GM20431 (cell line): ENCODE results near the gene PIK3C2G.
"Not testable (repeated sequence)": the region's sequence is repeated elsewhere in the genome, so short reads cannot be mapped to it uniquely, and the experiment has no call there.

Experiments used
- in situ Hi-C: fragments of 300-500 bp; cut with MseI, MboI; formaldehyde crosslinking; loops from one replicate; pipeline ENCODE4 v1.15.0; 2020; ENCODE audit warnings: low sequenced_read_pairs; ENCODE audit not compliant: unreplicated experiment

PIK3C2G gene

DNA sequence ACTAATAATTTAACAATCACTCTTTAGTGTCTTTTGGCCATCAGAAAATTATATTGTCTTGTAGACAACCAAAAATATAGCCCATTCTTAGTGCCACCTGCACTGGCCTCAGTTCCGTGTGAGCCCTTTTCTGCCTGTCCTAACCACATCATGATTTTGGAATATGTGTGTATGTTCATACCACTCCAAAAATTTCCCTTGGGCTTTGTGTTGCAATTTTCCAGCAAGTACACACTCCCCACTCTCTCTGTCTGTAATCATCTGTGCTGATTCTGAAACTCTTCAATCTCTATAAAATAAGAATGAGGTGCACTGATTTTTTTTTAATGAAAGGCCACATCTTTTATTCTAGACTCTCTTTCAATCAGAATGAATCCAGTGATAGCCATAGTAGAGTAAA lies 196.0 kb downstream of the PIK3C2G start:
- in situ Hi-C loops, result no loop called here

DNA sequence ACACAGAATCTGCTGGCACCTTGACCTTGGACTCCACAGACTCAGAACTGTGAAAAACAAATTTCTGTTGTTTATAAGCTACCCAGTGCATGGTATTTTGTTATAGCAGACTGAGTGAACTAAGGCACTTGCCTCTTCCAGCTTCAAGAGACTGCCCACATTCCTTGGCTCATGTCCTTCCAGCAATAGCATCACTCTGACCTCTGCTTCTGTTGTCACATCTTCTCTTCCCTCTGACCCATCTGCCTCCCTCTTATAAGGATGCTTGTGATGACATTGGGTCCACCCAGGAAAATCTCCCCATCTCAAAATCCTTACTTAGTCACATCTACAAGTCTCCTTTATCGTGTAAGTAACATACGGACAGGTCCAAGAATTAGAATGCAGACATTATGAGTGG lies 200.4 kb downstream of the PIK3C2G start:
- in situ Hi-C loops, result no loop called here

DNA sequence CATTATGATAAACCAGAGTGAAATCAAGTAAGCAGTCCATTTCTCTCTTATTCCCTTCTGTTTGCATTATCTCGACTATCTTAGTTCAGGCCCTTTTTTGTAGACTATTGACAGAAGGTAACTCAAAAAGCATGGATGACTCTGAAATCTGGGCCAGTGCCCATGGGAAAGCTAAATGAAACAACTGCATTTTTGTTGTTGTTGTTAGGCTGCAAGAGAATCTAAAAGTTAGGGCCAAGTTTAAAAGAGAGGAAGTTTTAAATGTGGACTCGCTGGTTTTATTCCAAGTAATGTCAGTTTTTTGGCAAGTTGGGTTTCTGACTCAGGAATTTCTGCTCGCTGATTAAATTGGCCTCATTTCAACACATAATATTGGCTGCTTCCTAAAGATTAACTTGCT lies 201.1 kb downstream of the PIK3C2G start:
- in situ Hi-C loops, result no loop called here

DNA sequence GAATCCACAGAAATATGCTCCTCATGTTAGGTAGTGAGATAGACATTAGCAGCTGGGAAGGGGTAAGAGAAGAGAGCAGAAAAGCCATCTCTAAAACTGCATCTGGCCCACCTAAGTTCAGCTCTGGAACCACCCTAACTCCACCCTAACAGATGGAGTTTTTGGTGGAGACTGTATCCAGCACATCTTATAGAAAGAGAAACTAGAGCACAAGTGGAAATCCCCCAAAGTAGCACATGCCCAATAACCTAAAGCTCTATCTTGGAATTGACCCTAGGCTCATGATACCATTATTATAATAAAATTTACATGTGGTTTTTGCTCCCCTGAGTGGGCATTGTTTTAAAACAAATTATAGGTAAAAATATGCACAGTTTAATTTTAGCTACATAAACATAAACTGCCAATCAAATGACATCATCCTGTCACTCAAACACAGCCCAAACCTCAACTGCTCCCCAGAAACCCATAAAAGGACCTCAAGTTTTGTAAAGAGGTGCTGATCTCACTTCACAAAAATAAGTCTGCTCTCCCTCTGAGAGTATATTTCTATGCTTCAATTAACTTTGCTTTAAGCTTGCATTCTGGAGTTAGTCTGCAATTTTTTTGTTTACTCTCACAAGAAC lies 206.4 kb downstream of the PIK3C2G start:
- in situ Hi-C loops, result no loop called here

DNA sequence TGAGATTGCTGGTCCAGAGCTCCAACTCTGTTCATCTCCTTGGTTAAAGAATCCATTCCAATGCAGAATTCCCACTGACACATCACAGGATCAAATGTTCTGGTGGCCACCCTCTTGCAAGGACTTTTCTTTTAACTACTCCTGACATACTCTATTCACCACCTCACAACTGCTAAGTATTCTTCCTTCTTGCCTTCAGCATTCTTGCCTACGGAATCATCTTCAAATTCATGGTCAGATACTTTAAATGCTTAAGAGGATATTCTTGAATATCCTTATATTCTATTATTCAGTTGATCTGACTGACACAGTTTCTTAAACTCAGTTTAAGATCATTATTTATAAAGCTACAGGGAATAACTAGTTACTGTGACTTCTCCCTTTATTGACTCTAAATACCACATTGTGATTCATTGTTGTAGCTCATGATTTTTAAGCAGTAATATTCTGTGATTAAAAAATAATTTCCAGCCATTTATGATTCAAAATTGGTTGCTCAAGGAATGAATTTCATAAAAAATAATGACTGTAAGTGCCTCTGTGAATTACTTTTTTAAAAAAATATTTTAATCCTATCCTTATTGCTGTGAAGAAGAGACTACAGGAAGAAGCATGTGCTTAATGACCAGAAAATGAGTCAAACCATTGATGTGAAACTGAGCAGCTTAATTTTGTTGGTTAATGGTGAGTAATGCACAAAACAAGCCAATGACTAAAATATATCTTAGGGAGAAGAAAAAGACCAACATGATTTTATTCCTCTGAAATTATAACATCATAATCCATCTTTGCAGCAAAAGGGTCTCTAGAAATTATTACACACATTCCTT lies 207.1 kb downstream of the PIK3C2G start:
- in situ Hi-C loops, result no loop called here

DNA sequence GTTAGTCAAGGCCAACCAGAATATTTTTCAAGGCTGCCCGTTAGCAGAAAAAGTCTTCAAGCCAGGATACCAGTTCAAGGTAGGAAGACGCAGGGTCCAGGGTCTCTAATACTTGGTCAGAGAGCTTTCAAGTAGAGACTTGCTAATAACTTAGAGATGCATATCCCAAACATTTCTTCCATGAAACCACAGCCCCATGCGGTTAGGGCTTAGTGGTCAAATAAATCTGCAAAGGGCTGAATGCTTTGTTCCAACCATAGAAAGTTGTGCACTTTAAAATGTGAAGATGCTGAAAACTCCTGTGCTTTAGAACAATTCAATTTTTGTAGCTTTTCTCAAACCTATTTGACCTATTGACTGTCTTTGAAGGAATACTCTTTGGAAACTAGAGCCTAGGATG lies 208.9 kb downstream of the PIK3C2G start:
- in situ Hi-C loops, result no loop called here

DNA sequence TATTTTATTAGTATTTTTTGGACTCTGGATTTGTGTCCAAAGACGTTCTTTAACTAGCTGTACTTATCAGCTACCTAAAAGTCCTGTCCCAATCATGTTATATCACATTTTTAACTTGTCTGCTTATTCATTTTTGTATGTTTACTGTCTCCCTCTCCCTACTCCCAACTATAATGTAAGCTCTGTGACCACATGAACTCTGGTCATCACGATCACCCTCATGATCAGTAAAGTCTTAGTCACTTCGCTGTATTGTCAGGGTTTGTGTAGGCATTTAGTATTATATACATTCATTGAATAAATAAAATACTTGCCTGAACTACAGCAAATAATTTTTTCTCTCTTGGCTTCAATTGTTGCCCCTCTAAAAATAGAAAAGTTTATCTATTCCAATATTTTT lies 211.0 kb downstream of the PIK3C2G start:
- in situ Hi-C loops, result no loop called here

DNA sequence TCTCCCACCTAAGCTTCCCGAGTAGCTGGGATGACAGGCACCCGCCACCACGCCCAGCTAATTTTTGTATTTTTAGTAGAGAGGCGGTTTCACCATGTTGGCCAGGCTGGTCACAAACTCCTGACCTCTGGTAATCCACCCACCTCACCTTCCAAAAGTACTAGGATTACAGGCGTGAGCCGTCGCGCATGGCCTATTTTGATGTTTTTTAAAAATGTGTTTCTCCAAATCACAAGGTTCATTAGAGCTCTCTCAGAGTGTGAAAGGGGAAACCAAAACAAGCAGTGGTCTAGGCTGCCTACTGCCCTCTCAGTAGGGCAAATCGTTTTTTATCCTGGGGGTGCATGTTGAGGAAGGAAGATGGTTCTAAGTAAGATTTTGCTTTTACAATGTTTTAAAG lies 211.5 kb downstream of the PIK3C2G start:
- in situ Hi-C loops, result no loop called here

DNA sequence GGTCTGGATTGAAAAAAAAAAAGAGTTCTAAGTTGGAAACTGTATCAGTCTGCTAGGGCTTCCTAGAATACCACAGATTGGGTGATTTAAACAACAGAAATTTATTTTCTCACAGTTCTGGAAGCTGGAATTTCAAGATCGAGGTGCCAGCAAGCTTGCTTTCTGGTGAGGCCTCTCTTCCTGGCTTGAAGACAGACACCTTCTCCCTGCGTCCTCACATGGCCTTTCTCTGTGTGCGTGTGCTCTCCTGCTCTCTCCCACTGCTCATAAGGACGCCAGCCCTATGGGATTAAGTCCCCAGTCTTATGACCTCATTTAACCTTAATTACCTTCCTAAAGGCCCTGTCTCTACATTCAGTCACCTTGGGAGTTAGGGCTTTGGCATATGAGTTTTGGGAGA lies 215.5 kb downstream of the PIK3C2G start:
- in situ Hi-C loops, result no loop called here

DNA sequence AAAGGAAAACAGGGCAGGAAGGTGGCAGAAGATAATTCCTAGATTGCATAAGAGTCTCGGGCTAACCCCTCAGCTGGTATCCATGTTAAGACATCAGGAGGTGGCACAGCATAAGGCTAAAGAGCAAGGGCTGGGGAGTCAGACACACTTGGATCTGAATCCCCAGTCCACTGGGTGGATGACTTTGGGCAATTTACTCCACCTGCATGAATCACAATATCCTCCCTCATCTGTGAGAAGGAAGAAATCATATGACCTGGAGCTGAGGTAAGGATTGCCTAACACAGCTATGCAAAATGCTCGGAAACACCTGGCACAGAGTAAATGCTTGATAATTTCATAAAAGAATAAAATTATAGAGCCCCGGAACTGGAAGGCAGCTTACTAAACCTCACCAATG lies 217.9 kb downstream of the PIK3C2G start:
- in situ Hi-C loops, result no loop called here

DNA sequence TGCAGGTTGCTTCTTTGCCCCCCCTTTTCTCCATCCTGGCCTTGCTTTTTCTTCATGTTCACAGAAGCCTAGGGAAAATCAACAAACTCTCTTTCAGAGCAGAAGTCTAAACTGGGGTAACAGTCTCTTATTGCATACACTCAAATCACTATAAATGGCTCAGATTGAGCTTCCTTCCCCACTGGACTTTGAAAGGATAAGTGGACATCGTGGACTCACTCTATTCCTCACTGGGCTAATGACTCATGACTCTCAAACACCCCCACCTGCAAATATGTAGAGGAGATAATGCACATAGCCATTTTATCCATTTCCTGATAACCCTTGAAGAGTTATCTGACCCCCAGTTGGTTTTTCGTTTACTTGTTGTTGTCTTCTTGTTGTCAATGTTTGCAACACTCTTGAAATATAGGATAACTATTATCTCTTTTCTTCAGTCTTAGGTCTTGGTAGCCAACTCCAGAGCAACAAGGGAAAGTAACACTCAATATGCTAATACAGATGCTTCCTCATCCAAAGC lies 221.3 kb downstream of the PIK3C2G start:
- in situ Hi-C loops, result no loop called here

DNA sequence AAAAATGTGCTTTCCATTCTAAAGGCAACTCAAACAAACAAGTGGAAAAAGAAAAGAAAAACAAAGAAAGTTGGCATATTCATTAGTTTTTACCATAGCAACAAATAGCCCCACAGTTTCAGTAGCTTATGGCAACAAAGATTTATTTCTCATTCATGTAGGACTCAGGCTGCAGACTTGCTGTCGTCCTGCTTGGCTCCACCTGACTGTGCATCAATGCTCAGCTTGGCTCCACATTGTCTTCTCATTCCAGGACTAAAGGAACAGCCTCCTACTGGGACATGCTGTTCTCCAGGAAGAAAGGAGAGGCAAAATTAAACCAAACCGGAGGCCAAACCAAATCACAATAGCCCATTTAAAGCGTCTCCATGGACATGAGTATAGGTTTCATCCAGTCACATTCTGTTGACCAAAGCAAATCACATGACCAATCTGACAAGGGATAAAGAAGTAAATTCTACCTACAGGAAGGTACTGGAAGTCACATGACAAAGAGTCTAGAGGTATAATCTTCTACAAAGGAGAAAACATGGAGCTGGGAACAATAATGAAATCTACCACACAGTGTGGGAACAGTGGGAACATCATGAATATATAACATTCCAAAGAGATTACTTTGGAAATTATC lies 222.5 kb downstream of the PIK3C2G start:
- in situ Hi-C loops, result no loop called here

DNA sequence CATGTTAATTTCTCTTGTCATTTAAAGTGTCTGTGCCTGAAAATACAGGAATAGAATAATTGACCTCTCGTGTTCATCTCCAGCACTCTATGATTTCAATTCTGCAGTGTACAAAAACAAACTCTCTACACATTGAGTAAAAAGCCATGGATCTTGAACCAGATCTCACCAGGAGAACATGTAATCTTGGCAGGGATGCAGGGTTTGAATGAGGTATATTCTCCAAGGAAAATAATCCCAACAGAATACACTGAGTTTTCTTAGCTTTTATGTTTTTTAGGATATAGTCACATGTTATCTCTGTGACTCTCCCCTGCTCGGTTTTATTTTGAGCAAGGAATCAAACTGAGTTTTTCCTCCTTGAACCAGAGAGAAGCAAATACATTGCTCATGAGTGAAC lies 224.7 kb downstream of the PIK3C2G start:
- in situ Hi-C loops, result no loop called here

DNA sequence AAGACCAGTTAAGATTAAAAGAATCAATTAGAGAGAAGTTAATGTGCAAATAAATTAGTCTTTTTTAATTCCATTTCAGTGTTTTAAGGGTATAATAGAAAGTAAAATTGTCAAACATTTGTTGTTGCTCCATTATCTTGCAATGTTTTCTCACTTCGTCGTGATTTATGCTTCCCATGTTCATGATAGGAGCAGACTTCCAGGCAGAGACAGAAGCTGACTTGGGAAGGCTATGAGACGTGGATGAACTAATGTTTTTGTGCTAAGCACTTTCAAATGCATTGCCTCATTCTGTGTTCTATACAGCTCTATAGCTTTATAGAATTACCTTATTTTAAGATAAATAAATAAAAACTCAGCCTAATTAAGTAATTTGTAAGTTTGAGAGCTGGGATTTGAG lies 226.2 kb downstream of the PIK3C2G start:
- in situ Hi-C loops, result no loop called here

DNA sequence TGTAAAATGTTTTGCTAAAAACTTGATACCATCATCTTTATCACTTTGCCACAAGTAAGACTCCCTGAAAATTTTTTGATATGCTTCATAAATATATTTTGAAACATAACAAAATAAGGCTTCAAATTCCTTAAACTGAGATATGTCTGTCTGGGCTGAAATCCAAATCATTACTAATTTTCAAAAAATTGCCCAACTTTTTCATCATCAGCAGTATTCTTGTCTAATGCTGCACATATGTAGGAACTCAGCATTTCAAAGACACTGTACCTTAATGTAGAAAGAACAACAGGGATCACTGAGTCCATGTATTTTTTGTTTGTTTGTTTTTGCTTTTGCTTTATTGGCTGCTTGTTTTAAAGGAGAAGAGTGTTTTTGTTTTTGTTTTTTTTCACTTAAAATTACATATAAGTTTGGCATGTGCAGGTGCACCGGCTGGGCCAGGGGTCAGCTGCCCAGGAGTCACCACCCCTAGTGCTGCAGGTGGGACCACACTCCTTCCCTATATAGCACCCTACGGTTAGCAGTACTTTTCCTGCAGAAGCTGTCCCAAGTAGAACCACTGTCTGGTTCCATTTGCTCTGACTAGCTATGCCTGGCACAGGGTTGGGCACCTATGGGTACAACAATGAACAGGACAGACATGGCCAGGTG lies 231.2 kb downstream of the PIK3C2G start:
- in situ Hi-C loops, result no loop called here

DNA sequence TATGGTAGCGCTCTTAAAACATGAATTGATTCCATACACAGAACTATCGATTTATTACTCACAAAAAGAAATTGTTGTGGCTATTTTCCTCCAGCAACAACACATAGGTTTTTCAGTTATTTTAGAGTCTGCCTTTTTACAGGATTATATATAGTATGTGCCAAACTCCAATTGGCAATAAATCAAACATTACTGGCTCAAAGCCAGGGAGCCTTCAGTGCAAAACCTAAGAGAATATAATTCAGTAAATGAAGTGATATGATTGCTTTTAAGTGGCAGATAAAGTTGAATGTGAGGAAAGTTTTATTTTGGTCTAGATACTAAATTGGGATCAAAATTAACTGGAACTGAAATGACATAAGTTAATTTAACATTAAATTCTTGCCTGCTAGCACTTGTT lies 234.8 kb downstream of the PIK3C2G start:
- in situ Hi-C loops, result no loop called here

DNA sequence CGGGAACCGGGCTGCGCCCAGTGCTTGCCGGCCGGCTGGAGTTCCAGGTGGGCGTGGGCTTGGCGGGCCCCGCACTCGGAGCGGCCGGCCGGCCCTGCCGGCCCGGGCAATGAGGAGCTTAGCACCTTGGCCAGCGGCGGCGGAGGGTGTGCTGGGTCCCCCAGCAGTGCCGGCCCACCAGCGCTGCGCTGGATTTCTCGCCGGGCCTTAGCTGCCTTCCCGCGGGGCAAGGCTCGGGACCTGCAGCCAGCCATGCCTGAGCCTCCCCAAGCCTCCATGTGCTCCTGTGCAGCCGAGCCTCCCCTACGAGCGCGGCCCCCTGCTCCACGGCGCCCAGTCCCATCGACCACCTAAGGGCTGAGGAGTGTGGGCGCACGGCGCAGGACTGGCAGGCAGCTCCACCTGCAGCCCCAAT lies 238.8 kb downstream of the PIK3C2G start:
- in situ Hi-C loops, result not testable (repeated sequence)

DNA sequence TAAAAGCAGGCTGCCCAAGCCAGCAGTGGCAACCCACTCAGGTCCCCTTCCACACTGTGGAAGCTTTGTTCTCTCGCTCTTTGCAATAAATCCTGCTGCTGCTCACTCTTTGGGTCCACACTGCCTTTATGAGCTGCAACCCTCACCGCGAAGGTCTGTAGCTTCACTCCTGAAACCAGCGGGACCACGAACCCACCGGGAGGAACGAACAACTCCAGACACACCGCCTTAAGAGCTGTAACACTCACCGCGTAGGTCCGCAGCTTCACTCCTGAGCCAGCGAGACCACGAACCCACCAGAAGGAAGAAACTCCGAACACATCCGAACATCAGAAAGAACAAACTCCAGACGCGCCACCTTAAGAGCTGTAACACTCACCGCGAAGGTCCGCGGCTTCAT lies 239.4 kb downstream of the PIK3C2G start:
- in situ Hi-C loops, result not testable (repeated sequence)

DNA sequence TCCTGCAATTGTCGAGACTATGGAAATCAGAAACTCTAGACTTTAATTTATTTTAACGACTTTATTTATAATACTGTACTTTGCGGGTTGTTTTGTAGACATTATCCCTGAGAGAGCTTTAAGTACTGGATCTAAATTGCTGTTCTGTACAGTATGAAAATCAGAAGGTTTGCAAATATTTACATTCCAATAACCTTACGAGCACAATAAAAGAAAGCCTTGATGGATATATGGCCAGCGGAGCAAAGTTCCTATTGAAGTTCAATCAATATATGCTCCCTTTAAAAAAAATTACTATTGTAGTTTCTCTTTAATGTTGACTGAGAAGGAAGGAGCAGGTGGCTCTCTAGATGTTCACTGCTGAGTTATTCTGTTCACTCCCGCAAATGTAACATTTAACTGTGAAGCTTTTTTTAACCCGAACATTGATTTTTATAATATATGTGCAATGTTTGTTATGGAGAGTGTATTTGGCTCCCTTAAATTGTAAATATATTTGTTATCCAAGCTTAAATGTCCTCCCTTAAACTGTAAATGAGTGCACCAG lies 241.2 kb downstream of the PIK3C2G start:
- in situ Hi-C loops, result no loop called here

DNA sequence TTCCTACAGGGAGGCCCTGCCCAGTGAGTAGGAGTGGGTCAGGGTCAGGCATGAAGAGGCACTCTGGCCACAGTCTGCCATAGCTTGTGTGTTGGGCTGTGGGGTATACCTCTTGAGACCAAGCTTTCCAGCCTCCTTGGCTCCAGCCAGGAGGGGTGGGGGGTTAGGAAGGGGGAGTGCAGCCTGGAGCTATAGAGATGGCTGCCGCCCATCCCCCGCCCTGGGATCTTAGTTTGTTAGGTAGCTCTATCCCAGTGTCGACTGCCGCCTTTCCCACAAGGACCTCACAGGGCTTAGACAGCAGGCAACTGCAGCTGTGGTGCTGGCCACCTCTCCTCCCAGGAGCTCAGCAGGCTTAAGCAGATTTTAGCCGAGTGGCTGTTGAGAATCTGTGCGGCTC lies 260.1 kb downstream of the PIK3C2G start:
- in situ Hi-C loops, result no loop called here
